ENCODE results near the gene CERS6.
"Not testable (repeated sequence)": the region's sequence is repeated elsewhere in the genome, so short reads cannot be mapped to it uniquely, and the experiment has no call there.

Gene CERS6

DNA sequence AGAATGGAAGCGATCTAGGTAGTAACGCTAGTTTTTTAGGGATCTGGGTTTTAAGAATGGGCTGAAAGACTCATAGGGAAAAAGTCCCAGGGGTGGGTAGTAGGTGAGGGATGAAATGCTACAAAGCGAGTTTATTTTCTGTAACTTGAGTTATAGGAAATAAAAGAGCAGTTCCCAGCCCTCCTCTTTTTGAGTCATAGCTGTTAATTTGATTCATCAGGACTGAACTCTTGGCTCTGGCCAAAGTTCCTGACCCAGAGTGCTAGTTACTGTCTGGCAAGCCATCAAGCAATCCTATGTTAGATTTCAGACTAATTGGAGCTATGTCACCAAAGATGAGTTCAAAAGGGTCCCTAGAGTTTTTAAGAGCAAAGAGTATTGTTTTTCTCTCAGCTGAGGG lies 328.9 kb downstream of the CERS6 start:
- no peak for TF ChIP-seq POLR2AphosphoS5 (IDR thresholded peaks at IDR 0.05; ENCODE audit: borderline replicate concordance, low read depth, low read length)
- no peak for TF ChIP-seq EZH2 (IDR thresholded peaks at IDR 0.05)
- Histone ChIP-seq H3K4me3 (no peak overlapping the region), H3K9ac (ENCODE audit: insufficient read length) (no peak overlapping the region), H3K9me3 (ENCODE audit: low read depth, low read length) (no peaks in the 10 kb centered on the region), H3K27ac (no peak overlapping the region), H3K36me3 (ENCODE audit: insufficient read depth, low read length) (no peaks in the 10 kb centered on the region)
- DNase-seq (ENCODE audit: low read depth, low spot score) = no peak

GRCh38 chr2:168787098-168787781 lies 331.2 kb downstream of the CERS6 start:
- Histone ChIP-seq H3K36me3 (ENCODE audit: insufficient read depth, low read length) (no peaks in the 10 kb centered on the region), H3K9me3 (ENCODE audit: low read depth, low read length) (no peaks in the 10 kb centered on the region), H3K27ac (no peak overlapping the region), H3K4me3 (no peak overlapping the region), H3K9ac (ENCODE audit: insufficient read length) (no peak overlapping the region)
- no peak for DNase-seq (ENCODE audit: low read depth, low spot score)
- no peak for TF ChIP-seq FOXP2 (optimal IDR thresholded peaks at IDR 0.05; ENCODE audit: control extremely low read depth, extremely low read length, insufficient read depth)
- no peak for TF ChIP-seq EZH2 (IDR thresholded peaks at IDR 0.05)
- no peak for TF ChIP-seq POLR2AphosphoS5 (IDR thresholded peaks at IDR 0.05; ENCODE audit: borderline replicate concordance, low read depth, low read length)

GRCh38 chr2:168787782-168788376 lies 331.8 kb downstream of the CERS6 start:
- Histone ChIP-seq H3K27ac (no peak overlapping the region), H3K4me3 (no peak overlapping the region), H3K9me3 (ENCODE audit: low read depth, low read length) (no peaks in the 10 kb centered on the region), H3K9ac (ENCODE audit: insufficient read length) (no peak overlapping the region), H3K36me3 (ENCODE audit: insufficient read depth, low read length) (no peaks in the 10 kb centered on the region)
- DNase-seq (ENCODE audit: low read depth, low spot score) = no peak
- no peak for TF ChIP-seq FOXP2 (optimal IDR thresholded peaks at IDR 0.05; ENCODE audit: control extremely low read depth, extremely low read length, insufficient read depth)
- no peak for TF ChIP-seq POLR2AphosphoS5 (IDR thresholded peaks at IDR 0.05; ENCODE audit: borderline replicate concordance, low read depth, low read length)
- no peak for TF ChIP-seq EZH2 (IDR thresholded peaks at IDR 0.05)

DNA sequence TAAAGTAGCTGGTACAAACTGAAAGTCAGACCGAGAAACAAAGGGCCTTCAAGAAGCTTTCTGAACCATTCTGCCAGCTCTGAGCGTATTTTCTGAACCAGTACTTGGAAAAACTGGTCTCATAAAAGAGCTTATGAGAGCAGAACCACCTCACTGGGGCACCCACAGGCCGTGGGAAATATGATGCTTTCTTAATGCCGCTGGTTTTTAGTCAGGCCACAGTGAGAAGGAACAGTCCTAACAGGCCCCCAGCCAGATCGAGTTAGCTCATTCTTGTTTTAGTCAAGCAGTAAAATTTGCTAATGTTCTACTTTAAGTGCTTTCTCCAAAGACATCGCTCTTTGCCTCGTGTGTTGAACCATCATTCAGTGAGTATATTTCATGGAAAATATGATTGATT lies 333.7 kb downstream of the CERS6 start:
- TF ChIP-seq POLR2AphosphoS5 (IDR thresholded peaks at IDR 0.05; ENCODE audit: borderline replicate concordance, low read depth, low read length) (no peak), EZH2 (IDR thresholded peaks at IDR 0.05) (no peak), FOXP2 (optimal IDR thresholded peaks at IDR 0.05; ENCODE audit: control extremely low read depth, extremely low read length, insufficient read depth) (no peak)
- DNase-seq (ENCODE audit: low read depth, low spot score) = no peak
- Histone ChIP-seq H3K27ac (no peak overlapping the region), H3K9me3 (ENCODE audit: low read depth, low read length) (no peaks in the 10 kb centered on the region), H3K9ac (ENCODE audit: insufficient read length) (no peak overlapping the region), H3K36me3 (ENCODE audit: insufficient read depth, low read length) (no peaks in the 10 kb centered on the region), H3K4me3 (no peak overlapping the region)

- H3K9ac ChIP-seq (ENCODE audit: insufficient read length) = no peak overlapping the region
- no peak for TF ChIP-seq EZH2 (IDR thresholded peaks at IDR 0.05)
- TF ChIP-seq POLR2AphosphoS5 (IDR thresholded peaks at IDR 0.05; ENCODE audit: borderline replicate concordance, low read depth, low read length) = no peak
- TF ChIP-seq FOXP2 (optimal IDR thresholded peaks at IDR 0.05; ENCODE audit: control extremely low read depth, extremely low read length, insufficient read depth) = no peak
- no peak for DNase-seq (ENCODE audit: low read depth, low spot score)
Observed at GRCh38 chr2:168790226-168790902, 334.3 kb downstream of the CERS6 start.

GRCh38 chr2:168791140-168791539 lies 335.1 kb downstream of the CERS6 start:
- not testable (repeated sequence) for DNase-seq (ENCODE audit: low read depth, low spot score); H3K27ac ChIP-seq; H3K9me3 ChIP-seq (ENCODE audit: low read depth, low read length)

More at GRCh38 chr2:168790226-168790902, 334.3 kb downstream of the CERS6 start:
- H3K36me3 ChIP-seq (ENCODE audit: insufficient read depth, low read length) = no peaks in the 10 kb centered on the region
- H3K4me3 ChIP-seq = no peak overlapping the region
- H3K27ac ChIP-seq = no peak overlapping the region
- no peaks in the 10 kb centered on the region for H3K9me3 ChIP-seq (ENCODE audit: low read depth, low read length)

DNA sequence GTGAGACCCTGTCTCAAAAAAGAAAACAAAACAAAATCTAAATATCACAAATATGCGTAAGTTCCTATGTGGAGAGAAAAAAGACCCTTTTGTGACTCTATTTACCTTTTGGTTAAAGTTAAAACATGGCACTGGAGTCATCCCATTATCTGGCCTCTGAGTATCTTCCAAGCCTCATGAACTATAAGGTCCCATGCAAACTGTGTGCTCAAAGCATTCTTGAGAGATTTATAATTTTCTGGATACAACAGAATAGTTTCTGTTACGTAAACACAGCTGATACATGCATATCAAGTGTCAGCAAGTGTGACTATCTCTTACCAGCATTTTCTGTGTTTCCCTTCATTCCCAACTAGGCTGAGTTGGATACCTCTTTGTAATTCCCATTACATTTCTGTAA lies 337.5 kb downstream of the CERS6 start:
- no peak for TF ChIP-seq EZH2 (IDR thresholded peaks at IDR 0.05)
- no peak for TF ChIP-seq FOXP2 (optimal IDR thresholded peaks at IDR 0.05; ENCODE audit: control extremely low read depth, extremely low read length, insufficient read depth)
- no peak for TF ChIP-seq POLR2AphosphoS5 (IDR thresholded peaks at IDR 0.05; ENCODE audit: borderline replicate concordance, low read depth, low read length)

More at GRCh38 chr2:168791140-168791539, 335.1 kb downstream of the CERS6 start:
- H3K36me3 ChIP-seq (ENCODE audit: insufficient read depth, low read length); H3K9ac ChIP-seq (ENCODE audit: insufficient read length); H3K4me3 ChIP-seq: not testable (repeated sequence)

GRCh38 chr2:168794968-168795367 lies 338.9 kb downstream of the CERS6 start:
- H3K4me3 ChIP-seq = no peak overlapping the region
- DNase-seq (ENCODE audit: low read depth, low spot score) = no peak
- TF ChIP-seq POLR2AphosphoS5 (IDR thresholded peaks at IDR 0.05; ENCODE audit: borderline replicate concordance, low read depth, low read length) (no peak), EZH2 (IDR thresholded peaks at IDR 0.05) (no peak), FOXP2 (optimal IDR thresholded peaks at IDR 0.05; ENCODE audit: control extremely low read depth, extremely low read length, insufficient read depth) (no peak)
- no peak overlapping the region for H3K27ac ChIP-seq
- no peaks in the 10 kb centered on the region for H3K9me3 ChIP-seq (ENCODE audit: low read depth, low read length)
- no peak overlapping the region for H3K9ac ChIP-seq (ENCODE audit: insufficient read length)
- H3K36me3 ChIP-seq (ENCODE audit: insufficient read depth, low read length) = no peaks in the 10 kb centered on the region

More for the DNA sequence above, 337.5 kb downstream of the CERS6 start:
- H3K9ac ChIP-seq (ENCODE audit: insufficient read length) = no peak overlapping the region
- H3K27ac ChIP-seq = no peak overlapping the region
- H3K9me3 ChIP-seq (ENCODE audit: low read depth, low read length) = no peaks in the 10 kb centered on the region
- H3K4me3 ChIP-seq = no peak overlapping the region
- no peak for DNase-seq (ENCODE audit: low read depth, low spot score)
- H3K36me3 ChIP-seq (ENCODE audit: insufficient read depth, low read length) = no peaks in the 10 kb centered on the region

Data from SK-N-MC (cell line).